Left colon (tissue), 2 donors: ENCODE results near the gene ITPKC. TPM values are rescaled to one million over a fixed set of nuclear protein-coding genes. Genes with fewer than 3 reads are reported as not detected.

Experiments used
- ATAC-seq: fragments of 200-7000 bp; cut with Tn5 transposase; one replicate; pipeline ENCODE4 v1.9.1; 2020; ENCODE audit warnings: mild to moderate bottlenecking, moderate library complexity
- DNase-seq, 2 donors: peaks; one replicate each; pipeline ENCODE4 v3.0.0-alpha.2; 2020
- intact Hi-C, 2 donors: fragments of 100-400 bp; cut with DNase I in 1 of 2; cut with micrococcal nuclease in 1 of 2; formaldehyde crosslinking; loops; one replicate each; pipeline versions ENCODE4 v1.11.2 to v1.14.0; 2022; cut with DNase I, micrococcal nuclease
- total RNA-seq, 2 donors: library from RNA; stranded (reverse); fragmentation: NEBNext Ultra II Directional; extraction: Animal tissue kit (Norgen Biotek cat#: 25700); gene quantifications; one replicate each; pipeline ENCODE4 v1.2.1, GENCODE V29; 2021
- donor health status: DM: no; HTN: no; CAD: no.
- donor health status: DM: yes; HTN: yes; CAD: no.

The ITPKC gene
- total RNA-seq, 2 donors from 2014 or later = 24.3 to 24.5 TPM

GRCh38 chr19:40688987-40689338, 27.9 kb upstream of the ITPKC start:
- intact Hi-C loops = no loop called here

GRCh38 chr19:40689339-40690049, 27.4 kb upstream of the ITPKC start:
- DNase-seq = peak in 1 of 2 donors; percentile 25
- intact Hi-C loops = no loop called here
- no peak for ATAC-seq

More at GRCh38 chr19:40688987-40689338, 27.9 kb upstream of the ITPKC start:
- DNase-seq (no peak), ATAC-seq (no peak)

GRCh38 chr19:40690050-40690692, 26.7 kb upstream of the ITPKC start, which contains the start of gene NUMBL:
TSS of gene NUMBL (minus strand) at chr19:40690651. CDS start at chr19:40690483, 168 bp downstream.
- no peak for ATAC-seq
- DNase-seq = no peak
- intact Hi-C loops = no loop called here

- ATAC-seq (peak; percentile 94), DNase-seq (peak; percentile 93 to 98)
- intact Hi-C loops = no loop called here
These were observed 26.1 kb upstream of the ITPKC start for GRCh38 chr19:40690693-40691420.

- ATAC-seq (no peak), DNase-seq (peak in 1 of 2 donors; percentile 20)
- intact Hi-C loops = no loop called here
These were observed 25.3 kb upstream of the ITPKC start for GRCh38 chr19:40691421-40692211.

GRCh38 chr19:40692212-40692551, 24.7 kb upstream of the ITPKC start:
- intact Hi-C loops = no loop called here
- no peak for DNase-seq
- ATAC-seq = no peak

GRCh38 chr19:40693150-40693788, 23.6 kb upstream of the ITPKC start:
- ATAC-seq (no peak), DNase-seq (no peak)
- intact Hi-C loops = no loop called here

- intact Hi-C loops = no loop called here
- no peak for ATAC-seq
- DNase-seq = no peak
These were observed 23.0 kb upstream of the ITPKC start for GRCh38 chr19:40693896-40694295.

- intact Hi-C loops = no loop called here
- no peak for DNase-seq
- no peak for ATAC-seq
These were observed 21.0 kb upstream of the ITPKC start for GRCh38 chr19:40695881-40696280.

GRCh38 chr19:40697007-40697406, 19.9 kb upstream of the ITPKC start:
- no peak for DNase-seq
- intact Hi-C loops = no loop called here
- no peak for ATAC-seq

- DNase-seq (no peak), ATAC-seq (no peak)
- intact Hi-C loops = no loop called here
These were observed 16.8 kb upstream of the ITPKC start for GRCh38 chr19:40700083-40700482.

GRCh38 chr19:40701758-40702157, 15.2 kb upstream of the ITPKC start:
- ATAC-seq (no peak), DNase-seq (no peak)
- intact Hi-C loops = no loop called here

GRCh38 chr19:40702337-40703012, 14.4 kb upstream of the ITPKC start:
- intact Hi-C loops = no loop called here
- peak in 1 of 2 donors; percentile 47 for DNase-seq
- peak; percentile 85 for ATAC-seq

GRCh38 chr19:40703029-40703755, 13.7 kb upstream of the ITPKC start:
- DNase-seq (no peak), ATAC-seq (no peak)
- intact Hi-C loops = no loop called here

GRCh38 chr19:40704491-40705361, 12.2 kb upstream of the ITPKC start:
- ATAC-seq (no peak), DNase-seq (no peak)

GRCh38 chr19:40705362-40705651, 11.6 kb upstream of the ITPKC start:
- intact Hi-C loops = no loop called here
- no peak for DNase-seq
- no peak for ATAC-seq

More at GRCh38 chr19:40704491-40705361, 12.2 kb upstream of the ITPKC start:
- intact Hi-C loops = no loop called here
